ENCODE data around the gene COPS3.
A peak's percentile ranks its signal among the peaks of the same experiment; 100 is the strongest.

Gene COPS3

DNA sequence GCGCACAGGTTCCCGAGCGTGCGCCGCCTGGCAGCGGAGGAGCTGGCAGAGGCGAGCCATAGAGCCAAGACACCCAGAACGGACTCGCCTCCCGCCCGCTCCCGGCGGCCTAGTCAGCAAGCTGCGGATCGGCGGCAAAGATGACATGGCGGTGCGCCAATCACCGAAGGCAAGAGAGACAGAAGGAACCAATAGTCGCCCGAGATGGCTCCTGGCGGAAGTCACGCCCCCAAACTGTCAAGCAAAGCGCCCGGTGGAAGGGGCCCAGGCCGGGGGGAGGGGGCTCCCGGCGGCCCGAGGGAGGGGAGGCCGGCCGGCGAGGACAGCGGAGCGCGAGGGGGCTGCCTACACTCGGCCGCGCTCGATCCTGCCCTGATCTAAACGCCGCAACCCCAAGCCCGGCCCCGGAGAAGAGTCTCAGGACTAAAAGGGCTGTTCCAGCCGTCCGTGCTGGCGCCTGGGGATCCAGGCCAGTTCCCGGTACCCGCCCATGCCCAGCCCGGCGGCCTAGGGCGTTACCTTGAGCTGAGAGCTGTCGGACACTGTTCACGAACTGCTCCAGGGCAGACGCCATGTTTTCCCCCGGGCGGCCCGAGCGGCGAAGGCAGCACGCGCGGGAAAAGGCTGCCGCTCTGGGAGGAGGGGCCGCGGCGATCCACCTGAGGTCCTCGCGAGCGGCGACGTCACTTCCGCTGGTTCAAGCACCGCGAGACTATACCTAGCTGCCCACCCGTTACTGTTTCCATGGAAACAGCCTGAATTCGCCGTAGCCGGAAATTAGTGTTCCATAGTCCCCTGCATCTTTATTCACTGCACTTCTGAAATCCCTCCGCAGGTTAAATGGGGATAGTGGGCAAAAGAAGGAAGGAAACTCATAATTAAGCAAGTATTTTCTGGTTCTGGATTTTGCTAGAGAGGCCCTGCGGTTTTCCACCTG is at the start of gene COPS3:
TSS of gene COPS3 (minus strand) at position 634 of the 937 bp plus-strand sequence. CDS start at position 574, 60 bp downstream.
- DNase-seq, result peak; percentile 97

GRCh38 chr17:17328251-17328650 is 47.2 kb upstream of the COPS3 start:
- no peak for DNase-seq

- no peak for DNase-seq
These were observed 45.3 kb upstream of the COPS3 start for GRCh38 chr17:17326275-17326875.

- no peak for DNase-seq
These were observed 44.8 kb upstream of the COPS3 start for GRCh38 chr17:17325816-17326215.

DNA sequence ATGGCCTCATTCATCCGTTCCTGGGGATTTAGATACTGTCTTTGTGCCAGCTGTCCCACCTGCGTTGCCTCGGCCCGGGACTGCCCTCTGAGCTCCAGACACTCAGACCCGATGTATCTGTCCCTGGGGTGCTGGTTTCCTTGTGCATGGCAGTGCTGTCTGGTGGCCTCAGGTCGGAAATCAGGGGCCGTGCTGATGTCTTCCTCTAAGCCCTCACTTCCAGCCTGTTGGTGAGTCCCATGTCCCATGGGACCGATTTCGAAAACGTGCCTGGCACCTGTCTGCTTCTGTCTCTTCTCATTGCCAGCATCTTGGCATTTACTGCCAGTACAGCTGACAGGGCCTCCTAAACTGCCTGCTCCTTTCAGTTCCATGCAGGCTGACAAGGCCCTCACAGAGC is 44.2 kb upstream of the COPS3 start:
- no peak for DNase-seq

DNA sequence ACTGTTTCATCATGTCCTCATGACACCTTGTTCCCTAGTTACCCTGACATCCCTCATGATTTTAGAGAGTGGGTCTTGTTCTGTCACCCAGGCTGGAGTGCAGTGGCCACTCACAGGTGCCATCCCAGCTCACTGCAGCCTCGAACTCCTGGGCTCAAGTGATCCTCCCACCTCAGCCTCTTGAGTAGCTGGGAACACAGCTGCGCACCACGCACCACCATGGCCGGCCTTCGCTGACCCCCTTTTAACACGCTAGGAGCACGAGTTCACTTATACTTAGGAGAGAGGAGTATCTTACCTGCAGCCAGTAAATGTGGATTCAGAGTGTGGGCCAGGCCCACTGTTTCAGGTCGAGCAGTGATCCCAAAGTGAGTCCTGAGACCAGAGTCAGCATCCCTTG is 43.6 kb upstream of the COPS3 start:
- no peak for DNase-seq

GRCh38 chr17:17322516-17323510 is 41.8 kb upstream of the COPS3 start:
- no peak for DNase-seq

DNA sequence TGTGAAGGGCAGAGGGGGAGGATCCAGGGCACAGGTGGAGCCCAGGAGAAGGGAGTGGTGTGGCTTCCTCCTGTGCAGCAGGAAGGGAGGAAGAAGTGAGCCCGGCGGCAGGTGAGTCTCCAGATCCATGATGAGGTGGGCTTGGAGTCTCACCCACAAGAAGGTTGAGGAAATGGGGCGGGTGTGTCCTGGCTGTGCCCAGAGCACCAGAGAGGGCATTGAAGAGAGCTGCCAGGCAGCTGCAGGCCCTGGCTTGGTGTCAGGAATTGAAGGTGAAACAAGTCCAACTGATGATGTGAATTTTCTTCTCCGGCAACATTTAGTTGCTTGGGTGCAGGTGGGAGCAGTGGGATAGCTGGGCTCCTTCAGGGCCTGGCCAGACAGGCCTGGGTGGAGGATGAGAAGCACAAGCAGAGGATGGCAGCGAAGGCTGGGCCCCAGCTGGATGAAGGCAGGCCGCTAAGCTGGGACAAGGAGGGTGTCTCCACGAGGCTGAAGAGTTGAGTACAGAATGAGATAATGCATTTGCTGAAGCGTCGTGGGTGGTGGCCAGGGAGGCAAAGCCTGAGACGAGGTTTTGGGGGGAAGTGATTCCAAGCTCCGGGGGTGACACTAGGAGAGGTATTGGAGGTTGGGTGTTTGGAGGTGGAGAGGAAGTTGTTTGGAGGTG is 40.4 kb upstream of the COPS3 start:
- DNase-seq, result no peak

- no peak for DNase-seq
These were observed 39.8 kb upstream of the COPS3 start for GRCh38 chr17:17320911-17321220.

- no peak for DNase-seq
These were observed 39.3 kb upstream of the COPS3 start for GRCh38 chr17:17320188-17320910.

GRCh38 chr17:17315142-17315821 is 34.2 kb upstream of the COPS3 start:
- DNase-seq, result no peak

GRCh38 chr17:17314501-17315071 is 33.5 kb upstream of the COPS3 start:
- DNase-seq, result no peak

DNA sequence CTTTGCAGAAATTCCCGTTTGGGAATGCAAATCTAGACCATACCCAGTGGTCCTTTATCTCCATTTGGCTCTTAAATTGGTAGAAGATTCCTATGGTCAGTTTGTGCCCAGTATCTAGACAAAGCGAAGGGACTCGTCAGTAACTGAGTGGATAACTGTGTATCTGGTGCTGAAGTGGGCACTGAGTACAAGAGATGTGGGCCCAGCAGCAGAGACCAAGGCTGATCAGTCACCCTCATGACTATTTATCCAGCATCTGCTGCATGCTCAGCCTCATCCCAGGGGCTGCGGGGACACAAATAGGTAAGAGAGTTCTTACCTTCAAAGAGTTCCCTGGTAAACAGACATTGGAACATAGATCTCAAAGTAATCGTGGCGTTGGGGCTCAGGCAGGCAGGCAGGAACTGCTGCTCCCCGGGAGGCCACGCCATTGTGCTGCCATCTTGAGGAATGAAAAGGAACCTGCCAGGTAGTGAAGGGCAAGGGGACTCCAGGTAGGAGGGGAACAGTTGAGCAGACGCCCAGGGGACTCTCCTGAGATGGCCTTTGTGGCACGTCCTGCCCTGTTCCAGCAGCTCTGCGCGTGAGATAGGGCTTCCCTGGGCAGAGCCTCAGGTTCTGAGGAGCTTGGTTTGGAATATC is 32.4 kb upstream of the COPS3 start:
- peak; percentile 75 for DNase-seq

GRCh38 chr17:17309356-17309755 is 28.3 kb upstream of the COPS3 start:
- no peak for DNase-seq

GRCh38 chr17:17305281-17305801 is 24.3 kb upstream of the COPS3 start:
- peak; percentile 44 for DNase-seq

- DNase-seq, result no peak
These were observed 23.5 kb upstream of the COPS3 start for GRCh38 chr17:17304521-17304985.

GRCh38 chr17:17303847-17304490 is 22.9 kb upstream of the COPS3 start:
- DNase-seq, result no peak

GRCh38 chr17:17303010-17303846 is 22.2 kb upstream of the COPS3 start, which contains the start of gene NT5M:
TSS of gene NT5M (plus strand) at chr17:17303373. CDS start at chr17:17303551, 178 bp downstream.
- peak; percentile 70 for DNase-seq

Data from activated CD8-positive, alpha-beta memory T cell treated with anti-CD3 and anti-CD28 coated beads, Interleukin-2, amount 50 U/mL, for 4 hours (primary cell).